B cell (primary cell): ENCODE results near the gene PRPF31. TPM values are rescaled to one million over a fixed set of nuclear protein-coding genes. Genes with fewer than 3 reads are reported as not detected.

ENCODE experiments used
- ATAC-seq: fragments of 200-7000 bp; cut with Tn5 transposase; one replicate; pipeline ENCODE4 v1.10.0; 2021; ENCODE audit warnings: low read depth, mild to moderate bottlenecking, moderate number of reproducible peaks, moderate library complexity
- CTCF ChIA-PET: fragments of 350-600 bp; sonication (Branson Sonifier 250); formaldehyde crosslinking; loops from one replicate; lab custom pipeline; 2021; ENCODE audit warnings: antibody characterized with exemption, inconsistent platforms; lab: Charles Lee
- POLR2A ChIA-PET: fragments of 350-600 bp; sonication (Branson Sonifier 250); formaldehyde crosslinking; loops from one replicate; lab custom pipeline; 2021; ENCODE audit warnings: antibody characterized with exemption; lab: Charles Lee
- DNase-seq: peaks from one replicate; pipeline ENCODE4 v3.0.0; 2013
- H2AFZ ChIP-seq: 2 replicates; pipeline ENCODE4 v1.6.1; 2012; ENCODE audit warnings: mild to moderate bottlenecking, low read depth, low read length; ENCODE audit not compliant: insufficient read depth, poor library complexity, severe bottlenecking
- H3K27ac ChIP-seq, 2 donors: 1 replicate in 1 of 2; 2 replicates in 1 of 2; pipeline ENCODE4 v1.5.1; 2012 to 2013; ENCODE audit warnings: low read length in 2 of 2, mild to moderate bottlenecking in 2 of 2, moderate library complexity in 1 of 2
- H3K27me3 ChIP-seq, 4 experiments: fragments of 200-600 bp in 1 of 4; sonication (generic) in 1 of 4; replicated peaks in 1 of 4; 1 replicate in 2 of 4; 2 replicates in 2 of 4; pipeline versions ENCODE4 v1.6.1 to v1.7.0; 2013 to 2016; ENCODE audit warnings: low read length in 3 of 4, mild to moderate bottlenecking in 2 of 4, mixed read lengths in 1 of 4, moderate library complexity in 1 of 4; ENCODE audit not compliant: insufficient read depth in 4 of 4, control insufficient read depth in 3 of 4; ENCODE audit errors: control extremely low read depth in 1 of 4
- H3K36me3 ChIP-seq, 2 experiments: replicated peaks in 1 of 2; 1 replicate in 1 of 2; 2 replicates in 1 of 2; pipeline versions ENCODE4 v1.6.1 to v1.7.1; 2013; ENCODE audit warnings: low read length in 1 of 2; ENCODE audit not compliant: insufficient read depth in 2 of 2, control insufficient read depth in 1 of 2; ENCODE audit errors: control extremely low read depth in 1 of 2, extremely low read depth in 1 of 2
- H3K4me1 ChIP-seq, 2 donors: fragments of 200-600 bp in 1 of 2; sonication (generic) in 1 of 2; 1 replicate in 1 of 2; 2 replicates in 1 of 2; pipeline versions ENCODE4 v1.5.1 to v1.6.1; 2013 to 2017; ENCODE audit warnings: low read length in 2 of 2; ENCODE audit not compliant: control insufficient read depth in 2 of 2, insufficient read depth in 2 of 2
- H3K4me2 ChIP-seq: replicated peaks from 2 replicates; pipeline ENCODE3; 2012; ENCODE audit warnings: mild to moderate bottlenecking, low read depth, low read length; ENCODE audit not compliant: poor library complexity, severe bottlenecking
- H3K4me3 ChIP-seq, 5 experiments: fragments of 200-600 bp in 1 of 5; sonication (generic) in 1 of 5; 1 replicate in 3 of 5; 2 replicates in 2 of 5; pipeline versions ENCODE4 v1.5.1 to v1.7.0; 2011 to 2016; ENCODE audit warnings: low read length in 4 of 5, mild to moderate bottlenecking in 4 of 5, low read depth in 2 of 5, control low read depth in 1 of 5, moderate library complexity in 1 of 5; ENCODE audit not compliant: insufficient read depth in 1 of 5; ENCODE audit errors: control extremely low read depth in 1 of 5, extremely low read depth in 1 of 5
- H3K79me2 ChIP-seq: fragments of 200-600 bp; sonication (generic); one replicate; pipeline ENCODE4 v1.6.0; 2016; ENCODE audit warnings: low read length; ENCODE audit not compliant: control insufficient read depth, insufficient read depth
- H3K9ac ChIP-seq: fragments of 200-600 bp; sonication (generic); 2 replicates; pipeline ENCODE4 v1.6.1; 2017; ENCODE audit warnings: mild to moderate bottlenecking, low read length, moderate library complexity
- H3K9me3 ChIP-seq, 3 donors: one replicate each; pipeline versions ENCODE4 v1.6.1 to v1.7.1; 2013; ENCODE audit warnings: low read length in 2 of 3; ENCODE audit not compliant: control insufficient read depth in 2 of 3, insufficient read depth in 1 of 3; ENCODE audit errors: control extremely low read depth in 1 of 3
- H4K20me1 ChIP-seq: 2 replicates; pipeline ENCODE4 v1.6.0; 2012; ENCODE audit warnings: mild to moderate bottlenecking, low read length; ENCODE audit not compliant: insufficient read depth, control insufficient read depth, poor library complexity, severe bottlenecking
- H3K27ac Mint-ChIP-seq: one replicate; pipeline ENCODE4 v1.8.0; 2021; ENCODE audit warnings: mixed read lengths
- H3K27me3 Mint-ChIP-seq: one replicate; pipeline ENCODE4 v1.8.0; 2021; ENCODE audit warnings: mixed read lengths
- H3K4me1 Mint-ChIP-seq: one replicate; pipeline ENCODE4 v1.8.0; 2021; ENCODE audit warnings: mixed read lengths
- H3K4me3 Mint-ChIP-seq: one replicate; pipeline ENCODE4 v1.8.0; 2021; ENCODE audit warnings: mixed read lengths
- H3K9me3 Mint-ChIP-seq: one replicate; pipeline ENCODE4 v1.8.0; 2022; ENCODE audit warnings: mixed read lengths; ENCODE audit not compliant: insufficient read depth
- EZH2 ChIP-seq: IDR thresholded peaks from 2 replicates; pipeline ENCODE4 v1.6.1; 2012; ENCODE audit warnings: borderline replicate concordance, low read depth, mild to moderate bottlenecking, moderate library complexity, low read length; ENCODE audit not compliant: insufficient read depth, poor library complexity, severe bottlenecking
- WGBS: methylation state at CpG from one replicate; pipeline ENCODE4 v1.1.5; 2013; ENCODE audit warnings: missing lambda C conversion rate; ENCODE audit not compliant: insufficient coverage; 5-methylcytosine and 5-hydroxymethylcytosine counted together
- intact Hi-C: fragments of 100-400 bp; cut with micrococcal nuclease; formaldehyde crosslinking; loops from one replicate; pipeline ENCODE4 v1.10.0; 2022
- polyA plus RNA-seq: library from polyadenylated mRNA; depleted of rRNA; stranded (reverse); fragments of >200 nt; gene quantifications from 2 replicates; pipeline ENCODE4 v1.2.3, GENCODE V29; 2012
- total RNA-seq, 2 donors: library from RNA; stranded (reverse); fragments of 120-200 nt in 1 of 2; gene quantifications; 1 replicate in 1 of 2; 2 replicates in 1 of 2; pipeline versions ENCODE4 v1.2.3 to v1.2.4, GENCODE V29; 2013 to 2022
- TF ChIP-seq, protein P1 (sequence below): fragments of 200-600 bp; IDR thresholded peaks from one replicate; pipeline ENCODE4 v1.8.0; 2022; ENCODE audit warnings: antibody characterized with exemption, mild to moderate bottlenecking

Gene PRPF31
- total and polyA plus RNA-seq, 2 donors (not counting 1 experiment from before 2014, with no cell fraction given) = 61.2 to 66.2 TPM

DNA sequence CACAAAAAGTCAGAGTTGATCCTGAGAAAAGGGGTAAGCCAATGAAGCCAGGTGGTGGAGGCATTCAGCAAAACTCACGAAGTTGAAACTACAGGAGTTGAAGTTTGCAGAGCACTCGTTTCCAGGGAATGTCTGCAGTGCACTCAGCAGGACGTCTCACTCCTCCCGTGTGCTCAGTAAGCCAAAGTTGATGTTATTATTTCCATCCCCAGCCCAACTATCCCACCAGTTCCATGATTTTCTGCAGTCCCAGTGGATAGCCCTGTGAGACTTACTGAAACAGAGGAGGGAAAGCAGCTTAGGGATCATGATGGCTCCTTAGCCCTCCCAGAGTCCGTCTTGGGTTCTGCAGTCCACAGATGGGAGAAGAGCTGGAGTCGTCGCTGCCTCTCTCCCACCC is 34.5 kb upstream of the PRPF31 start, which contains the start of gene TARM1:
Gene TARM1, minus strand, starts transcription at position 334 of the 400 bp plus-strand sequence. Its CDS starts 25 bp downstream, at position 309.
- Histone ChIP-seq H2AFZ (no peak within 1 kb of the TSS), H3K4me1 (no peaks in the 10 kb centered on the region), H3K27me3 (peaks cover 0 to 7% (median 0%) of the 10 kb centered on the region in 4 experiments), H3K9ac (no peak within 1 kb of the TSS), H3K27ac (no peak within 1 kb of the TSS), H3K79me2 (no peaks in the 10 kb centered on the region), H3K36me3 (no peaks in the 10 kb centered on the region), H3K9me3 (peaks cover 2 to 27% (median 9%) of the 10 kb centered on the region in 3 donors), H4K20me1 (no peaks in the 10 kb centered on the region), H3K4me2 (no peak within 1 kb of the TSS), H3K4me3 (no peak within 1 kb of the TSS)
- peaks cover 9% of the 10 kb centered on the region for H3K9me3 Mint-ChIP-seq
- TF ChIP-seq, protein P1, sequence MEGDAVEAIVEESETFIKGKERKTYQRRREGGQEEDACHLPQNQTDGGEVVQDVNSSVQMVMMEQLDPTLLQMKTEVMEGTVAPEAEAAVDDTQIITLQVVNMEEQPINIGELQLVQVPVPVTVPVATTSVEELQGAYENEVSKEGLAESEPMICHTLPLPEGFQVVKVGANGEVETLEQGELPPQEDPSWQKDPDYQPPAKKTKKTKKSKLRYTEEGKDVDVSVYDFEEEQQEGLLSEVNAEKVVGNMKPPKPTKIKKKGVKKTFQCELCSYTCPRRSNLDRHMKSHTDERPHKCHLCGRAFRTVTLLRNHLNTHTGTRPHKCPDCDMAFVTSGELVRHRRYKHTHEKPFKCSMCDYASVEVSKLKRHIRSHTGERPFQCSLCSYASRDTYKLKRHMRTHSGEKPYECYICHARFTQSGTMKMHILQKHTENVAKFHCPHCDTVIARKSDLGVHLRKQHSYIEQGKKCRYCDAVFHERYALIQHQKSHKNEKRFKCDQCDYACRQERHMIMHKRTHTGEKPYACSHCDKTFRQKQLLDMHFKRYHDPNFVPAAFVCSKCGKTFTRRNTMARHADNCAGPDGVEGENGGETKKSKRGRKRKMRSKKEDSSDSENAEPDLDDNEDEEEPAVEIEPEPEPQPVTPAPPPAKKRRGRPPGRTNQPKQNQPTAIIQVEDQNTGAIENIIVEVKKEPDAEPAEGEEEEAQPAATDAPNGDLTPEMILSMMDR = no peak
- TF ChIP-seq EZH2 = no peak
- no peak within 1 kb of the TSS for H3K27ac Mint-ChIP-seq
- no peaks in the 10 kb centered on the region for H3K4me1 Mint-ChIP-seq
- intact Hi-C loops = no loop called here
- ChIA-PET POLR2A (no interaction called here), CTCF (interaction anchor here (0.7 kb wide), 1 partner anchor 51 kb away, joined by 3 read pairs; no protein-coding TSS in a partner anchor)
- peaks cover 6% of the 10 kb centered on the region for H3K27me3 Mint-ChIP-seq
- ATAC-seq (no peak), DNase-seq (no peak)
- no peak within 1 kb of the TSS for H3K4me3 Mint-ChIP-seq
- 91% methylated on average over 7 of the region's 7 CpGs for WGBS

DNA sequence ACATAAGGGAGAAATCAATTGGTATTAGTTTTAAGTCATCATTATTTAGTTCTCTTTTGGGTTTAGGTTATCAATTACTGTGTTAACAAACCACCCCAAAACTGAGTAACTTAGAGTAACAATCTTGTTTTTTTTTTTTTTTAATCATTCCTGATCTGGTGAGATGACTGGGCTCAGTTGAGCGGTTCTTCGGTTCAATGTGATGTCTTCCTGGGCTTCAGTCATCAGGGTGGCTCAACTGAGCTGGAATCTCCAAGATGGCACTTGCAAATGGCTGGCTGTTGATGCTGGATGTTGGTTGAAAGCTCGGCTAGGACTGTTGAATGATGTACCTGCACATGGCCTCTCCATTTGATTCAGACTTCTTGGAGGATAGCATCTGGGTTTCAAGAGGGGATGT is 31.1 kb upstream of the PRPF31 start:
- no peaks in the 10 kb centered on the region for H3K4me1 Mint-ChIP-seq
- Histone ChIP-seq H3K79me2 (no peaks in the 10 kb centered on the region), H3K36me3 (no peaks in the 10 kb centered on the region), H3K27me3 (peaks cover 0 to 8% (median 0%) of the 10 kb centered on the region in 4 experiments), H3K9me3 (peaks cover 2 to 27% (median 9%) of the 10 kb centered on the region in 3 donors), H3K4me2 (no peak overlapping the region), H2AFZ (no peak overlapping the region), H3K4me3 (no peak overlapping the region), H4K20me1 (no peaks in the 10 kb centered on the region), H3K4me1 (no peaks in the 10 kb centered on the region), H3K9ac (no peak overlapping the region), H3K27ac (no peak overlapping the region)
- peaks cover 9% of the 10 kb centered on the region for H3K9me3 Mint-ChIP-seq
- H3K4me3 Mint-ChIP-seq = no peak overlapping the region
- CTCF ChIA-PET = no interaction called here
- intact Hi-C loops = no loop called here
- peaks cover 4% of the 10 kb centered on the region for H3K27me3 Mint-ChIP-seq
- WGBS = 67% methylated on average over 3 of the region's 3 CpGs
- no peak overlapping the region for H3K27ac Mint-ChIP-seq
- ATAC-seq (no peak), DNase-seq (no peak)
- POLR2A ChIA-PET = no interaction called here
- TF ChIP-seq, protein P1 = no peak
- no peak for TF ChIP-seq EZH2
